Measurements from ENCODE around the gene CELA2A. TPM values are rescaled to one million over a fixed set of nuclear protein-coding genes. Genes with fewer than 3 reads are reported as not detected.
"Not testable (repeated sequence)": the region's sequence is repeated elsewhere in the genome, so short reads cannot be mapped to it uniquely, and the experiment has no call there.

Gene CELA2A
- polyA plus RNA-seq, 2 of the 4 experiments (the other 2 are of a cell fraction) = not detected

DNA sequence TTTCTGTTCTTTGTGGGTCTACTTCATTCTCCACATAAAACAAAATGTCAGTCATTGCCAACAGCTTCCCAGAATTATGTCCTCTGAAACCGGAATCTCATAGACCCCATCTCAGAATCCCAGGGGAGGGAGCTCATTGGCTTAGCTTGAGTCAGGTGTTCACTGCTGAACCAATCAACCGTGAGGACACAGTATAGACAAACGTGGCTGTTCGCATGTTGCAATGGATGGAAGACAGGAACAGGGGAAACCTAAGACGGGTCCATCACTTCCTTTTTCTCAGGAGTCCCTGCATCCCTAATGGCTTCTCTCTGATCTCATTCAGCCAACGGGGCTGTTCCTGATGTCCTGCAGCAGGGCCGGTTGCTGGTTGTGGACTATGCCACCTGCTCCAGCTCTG, 9.1 kb downstream of the CELA2A start:
- CTCF ChIA-PET = interaction anchor here (1.4 kb wide), 1 partner anchor 142 kb away, joined by 6 read pairs; no protein-coding TSS in a partner anchor
- ATAC-seq (peak in 1 of 2 experiments; percentile 38; a peak in 1 of 6 replicates), FAIRE-seq (no peak), DNase-seq (ENCODE audit: low read depth in 1 of 2, low spot score in 1 of 2) (no peak)
- Histone ChIP-seq H3K4me3 (no peak overlapping the region), H3K9me3 (no peaks in the 10 kb centered on the region), H3K4me1 (no peaks in the 10 kb centered on the region), H3K27ac (no peak overlapping the region), H3K4me2 (no peak overlapping the region)
- WGBS (ENCODE audit: missing lambda C conversion rate) = 75% methylated on average over 7 of the region's 7 CpGs
- POLR2A ChIA-PET = no interaction called here
- no peak for TF ChIP-seq TFCP2L1 (CRISPR knock-in tag; IDR thresholded peaks at IDR 0.05)
- TF ChIP-seq, protein P1, sequence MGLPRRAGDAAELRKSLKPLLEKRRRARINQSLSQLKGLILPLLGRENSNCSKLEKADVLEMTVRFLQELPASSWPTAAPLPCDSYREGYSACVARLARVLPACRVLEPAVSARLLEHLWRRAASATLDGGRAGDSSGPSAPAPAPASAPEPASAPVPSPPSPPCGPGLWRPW (IDR thresholded peaks at IDR 0.05) = no peak
- TF ChIP-seq HDAC2 (IDR thresholded peaks at IDR 0.05) = no peak
- TF ChIP-seq SREBF2 (IDR thresholded peaks at IDR 0.05) = no peak
- no peak for TF ChIP-seq CHD2 (IDR thresholded peaks at IDR 0.05; ENCODE audit: low read length, partially characterized antibody)
- TF ChIP-seq RCOR1 (IDR thresholded peaks at IDR 0.05; ENCODE audit: low read depth, low read length) = no peak
- TF ChIP-seq SMC3 (IDR thresholded peaks at IDR 0.05) = no peak
- no peak for TF ChIP-seq EHMT2 (IDR thresholded peaks at IDR 0.05; ENCODE audit: low read depth)

DNA sequence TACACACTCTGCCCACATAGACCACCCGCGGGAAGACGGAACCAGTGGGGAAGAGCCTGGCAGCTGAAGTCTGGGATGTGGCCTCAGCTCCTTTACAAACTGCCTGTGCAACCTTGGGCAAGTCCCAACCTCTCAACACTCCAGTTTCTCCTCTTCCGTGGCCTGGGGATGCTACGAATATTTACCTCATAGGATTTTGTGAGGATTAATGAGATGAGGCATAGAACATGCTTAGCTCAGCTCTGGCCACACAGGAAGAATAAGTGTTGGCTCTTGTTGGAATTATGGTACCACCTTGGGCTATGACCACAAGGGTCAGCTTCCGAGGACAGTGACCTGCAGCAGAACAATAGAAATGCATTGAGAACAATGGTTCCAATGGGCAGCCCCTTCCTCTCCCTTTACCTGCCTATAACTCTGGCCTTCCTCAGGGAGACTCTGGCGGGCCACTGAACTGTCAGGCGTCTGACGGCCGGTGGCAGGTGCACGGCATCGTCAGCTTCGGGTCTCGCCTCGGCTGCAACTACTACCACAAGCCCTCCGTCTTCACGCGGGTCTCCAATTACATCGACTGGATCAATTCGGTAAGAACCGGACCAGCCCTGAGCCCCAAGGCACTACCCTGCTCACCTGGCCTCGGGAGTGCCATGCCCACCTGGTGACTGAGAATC, 10.6 kb downstream of the CELA2A start:
- H3K4me2 ChIP-seq; FAIRE-seq; H3K4me3 ChIP-seq; H3K27ac ChIP-seq; H3K9me3 ChIP-seq; H3K4me1 ChIP-seq; POLR2A ChIA-PET; DNase-seq (ENCODE audit: low read depth in 1 of 2, low spot score in 1 of 2); ATAC-seq: not testable (repeated sequence)
- 90% methylated on average over 22 of the region's 22 CpGs for WGBS (ENCODE audit: missing lambda C conversion rate)
- CTCF ChIA-PET = interaction anchor here (0.6 kb wide), 1 partner anchor 23 kb away, joined by 3 read pairs; no protein-coding TSS in a partner anchor

DNA sequence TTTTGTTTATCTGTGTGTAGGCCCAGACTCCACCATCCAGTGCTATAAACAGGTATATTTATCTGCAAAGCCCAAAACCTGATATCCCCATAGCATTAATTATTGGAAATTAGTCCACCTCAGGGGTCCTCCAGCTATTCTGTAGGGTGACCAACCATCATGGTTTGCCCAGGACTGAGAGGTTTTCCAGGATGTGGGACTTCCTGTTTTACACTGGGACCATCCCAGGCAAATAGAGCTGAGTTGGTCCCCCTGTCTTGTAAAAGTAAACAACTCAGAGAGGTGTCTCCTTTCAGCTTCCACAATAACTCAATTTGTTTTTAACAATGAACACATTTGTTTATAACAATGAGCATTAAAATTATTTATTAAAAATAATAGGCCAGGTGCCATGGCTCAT, 11.6 kb downstream of the CELA2A start:
- Histone ChIP-seq H3K4me2 (no peak overlapping the region), H3K4me3 (no peak overlapping the region), H3K9me3 (no peaks in the 10 kb centered on the region; the same call in 2 of the 3 replicates), H3K27ac (no peak overlapping the region), H3K4me1 (no peaks in the 10 kb centered on the region)
- TF ChIP-seq, protein P2, sequence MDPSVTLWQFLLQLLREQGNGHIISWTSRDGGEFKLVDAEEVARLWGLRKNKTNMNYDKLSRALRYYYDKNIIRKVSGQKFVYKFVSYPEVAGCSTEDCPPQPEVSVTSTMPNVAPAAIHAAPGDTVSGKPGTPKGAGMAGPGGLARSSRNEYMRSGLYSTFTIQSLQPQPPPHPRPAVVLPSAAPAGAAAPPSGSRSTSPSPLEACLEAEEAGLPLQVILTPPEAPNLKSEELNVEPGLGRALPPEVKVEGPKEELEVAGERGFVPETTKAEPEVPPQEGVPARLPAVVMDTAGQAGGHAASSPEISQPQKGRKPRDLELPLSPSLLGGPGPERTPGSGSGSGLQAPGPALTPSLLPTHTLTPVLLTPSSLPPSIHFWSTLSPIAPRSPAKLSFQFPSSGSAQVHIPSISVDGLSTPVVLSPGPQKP (IDR thresholded peaks at IDR 0.05; ENCODE audit: low read depth, low read length) = no peak
- TF ChIP-seq JUNB (IDR thresholded peaks at IDR 0.05) = no peak
- TF ChIP-seq ZSCAN20 (CRISPR knock-in tag; IDR thresholded peaks at IDR 0.05) = no peak
- no peak for TF ChIP-seq RNF2 (IDR thresholded peaks at IDR 0.05; ENCODE audit: borderline replicate concordance, low read depth)
- no peak for TF ChIP-seq KDM5A (IDR thresholded peaks at IDR 0.05)
- TF ChIP-seq SMC3 (IDR thresholded peaks at IDR 0.05) = no peak
- TF ChIP-seq RAD21 (conservative IDR thresholded peaks at IDR 0.05 in 1 of 2, IDR thresholded peaks at IDR 0.05 in 1 of 2) = no peak
- no peak for TF ChIP-seq EHMT2 (IDR thresholded peaks at IDR 0.05; ENCODE audit: low read depth)
- no peak for TF ChIP-seq HOXA7 (CRISPR knock-in tag; IDR thresholded peaks at IDR 0.05)
- no peak for TF ChIP-seq CHD2 (IDR thresholded peaks at IDR 0.05; ENCODE audit: low read length, partially characterized antibody)
- no peak for TF ChIP-seq FOXS1 (CRISPR knock-in tag; IDR thresholded peaks at IDR 0.05)
- TF ChIP-seq SREBF2 (IDR thresholded peaks at IDR 0.05) = no peak
- no peak for TF ChIP-seq ZC3H11A (IDR thresholded peaks at IDR 0.05)
- FAIRE-seq (no peak), DNase-seq (ENCODE audit: low read depth in 1 of 2, low spot score in 1 of 2) (no peak), ATAC-seq (no peak)
- CTCF ChIA-PET = no interaction called here
- POLR2A ChIA-PET = no interaction called here

DNA sequence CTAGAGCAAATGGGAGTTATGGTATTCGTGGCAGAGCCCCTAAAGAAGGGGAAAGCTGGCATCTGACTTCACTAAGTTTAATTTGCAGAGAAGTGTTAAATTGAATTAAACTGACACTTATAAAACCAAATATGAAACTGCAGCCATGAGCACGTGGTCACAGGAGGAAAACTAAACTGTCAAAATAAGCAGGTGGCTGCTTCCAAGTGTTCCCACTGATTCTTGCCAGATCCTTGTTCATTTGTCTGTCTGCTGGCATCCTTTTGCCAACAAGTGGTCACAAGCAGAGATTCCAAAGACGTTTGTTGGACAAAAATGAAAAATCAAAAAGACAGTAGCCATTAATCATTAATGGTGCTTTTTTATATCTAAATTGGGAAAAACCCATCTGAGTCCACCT, 12.8 kb downstream of the CELA2A start:
- ATAC-seq (no peak), FAIRE-seq (no peak), DNase-seq (ENCODE audit: low read depth in 1 of 2, low spot score in 1 of 2) (no peak)
- ChIA-PET CTCF (no interaction called here), POLR2A (no interaction called here)
- H3K4me3 ChIP-seq = no peak overlapping the region
- H3K27ac ChIP-seq = no peak overlapping the region
- 30% methylated on average over 3 of the region's 3 CpGs for WGBS (ENCODE audit: missing lambda C conversion rate)
- no peaks in the 10 kb centered on the region for H3K4me1 ChIP-seq
- no peaks in the 10 kb centered on the region; the same call in 2 of the 3 replicates for H3K9me3 ChIP-seq
- H3K4me2 ChIP-seq = no peak overlapping the region
- TF ChIP-seq, protein P3, sequence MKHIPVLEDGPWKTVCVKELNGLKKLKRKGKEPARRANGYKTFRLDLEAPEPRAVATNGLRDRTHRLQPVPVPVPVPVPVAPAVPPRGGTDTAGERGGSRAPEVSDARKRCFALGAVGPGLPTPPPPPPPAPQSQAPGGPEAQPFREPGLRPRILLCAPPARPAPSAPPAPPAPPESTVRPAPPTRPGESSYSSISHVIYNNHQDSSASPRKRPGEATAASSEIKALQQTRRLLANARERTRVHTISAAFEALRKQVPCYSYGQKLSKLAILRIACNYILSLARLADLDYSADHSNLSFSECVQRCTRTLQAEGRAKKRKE (CRISPR knock-in tag; IDR thresholded peaks at IDR 0.05; ENCODE audit: low read depth) = no peak
- TF ChIP-seq HDAC2 (IDR thresholded peaks at IDR 0.05) = no peak
- TF ChIP-seq EHF (CRISPR knock-in tag; IDR thresholded peaks at IDR 0.05) = no peak
- TF ChIP-seq FOXS1 (CRISPR knock-in tag; IDR thresholded peaks at IDR 0.05) = no peak
- no peak for TF ChIP-seq JUN (IDR thresholded peaks at IDR 0.05)
- TF ChIP-seq MYC (IDR thresholded peaks at IDR 0.05; ENCODE audit: borderline replicate concordance, low read length) = no peak
- no peak for TF ChIP-seq FOSL2 (IDR thresholded peaks at IDR 0.05)
- TF ChIP-seq FOSL2 (CRISPR knock-in tag; IDR thresholded peaks at IDR 0.05) = no peak
- no peak for TF ChIP-seq ZSCAN20 (CRISPR knock-in tag; IDR thresholded peaks at IDR 0.05)
- TF ChIP-seq PHF8 (IDR thresholded peaks at IDR 0.05; ENCODE audit: borderline replicate concordance, low read depth) = no peak
- TF ChIP-seq, protein P4, sequence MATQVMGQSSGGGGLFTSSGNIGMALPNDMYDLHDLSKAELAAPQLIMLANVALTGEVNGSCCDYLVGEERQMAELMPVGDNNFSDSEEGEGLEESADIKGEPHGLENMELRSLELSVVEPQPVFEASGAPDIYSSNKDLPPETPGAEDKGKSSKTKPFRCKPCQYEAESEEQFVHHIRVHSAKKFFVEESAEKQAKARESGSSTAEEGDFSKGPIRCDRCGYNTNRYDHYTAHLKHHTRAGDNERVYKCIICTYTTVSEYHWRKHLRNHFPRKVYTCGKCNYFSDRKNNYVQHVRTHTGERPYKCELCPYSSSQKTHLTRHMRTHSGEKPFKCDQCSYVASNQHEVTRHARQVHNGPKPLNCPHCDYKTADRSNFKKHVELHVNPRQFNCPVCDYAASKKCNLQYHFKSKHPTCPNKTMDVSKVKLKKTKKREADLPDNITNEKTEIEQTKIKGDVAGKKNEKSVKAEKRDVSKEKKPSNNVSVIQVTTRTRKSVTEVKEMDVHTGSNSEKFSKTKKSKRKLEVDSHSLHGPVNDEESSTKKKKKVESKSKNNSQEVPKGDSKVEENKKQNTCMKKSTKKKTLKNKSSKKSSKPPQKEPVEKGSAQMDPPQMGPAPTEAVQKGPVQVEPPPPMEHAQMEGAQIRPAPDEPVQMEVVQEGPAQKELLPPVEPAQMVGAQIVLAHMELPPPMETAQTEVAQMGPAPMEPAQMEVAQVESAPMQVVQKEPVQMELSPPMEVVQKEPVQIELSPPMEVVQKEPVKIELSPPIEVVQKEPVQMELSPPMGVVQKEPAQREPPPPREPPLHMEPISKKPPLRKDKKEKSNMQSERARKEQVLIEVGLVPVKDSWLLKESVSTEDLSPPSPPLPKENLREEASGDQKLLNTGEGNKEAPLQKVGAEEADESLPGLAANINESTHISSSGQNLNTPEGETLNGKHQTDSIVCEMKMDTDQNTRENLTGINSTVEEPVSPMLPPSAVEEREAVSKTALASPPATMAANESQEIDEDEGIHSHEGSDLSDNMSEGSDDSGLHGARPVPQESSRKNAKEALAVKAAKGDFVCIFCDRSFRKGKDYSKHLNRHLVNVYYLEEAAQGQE (IDR thresholded peaks at IDR 0.05) = no peak
- TF ChIP-seq POLR2A (IDR thresholded peaks at IDR 0.05; ENCODE audit: low read length) = no peak

Measured in A549 (cell line).